SW 1271 (cell line): ENCODE measurements around the gene MYBPC1.
"Not testable (repeated sequence)": the region's sequence is repeated elsewhere in the genome, so short reads cannot be mapped to it uniquely, and the experiment has no call there.

Source experiments
- DNase-seq, 2 experiments: peaks; one replicate each; lab custom pipeline; 2025; lab: John Stamatoyannopoulos, UW

MYBPC1 gene

DNA sequence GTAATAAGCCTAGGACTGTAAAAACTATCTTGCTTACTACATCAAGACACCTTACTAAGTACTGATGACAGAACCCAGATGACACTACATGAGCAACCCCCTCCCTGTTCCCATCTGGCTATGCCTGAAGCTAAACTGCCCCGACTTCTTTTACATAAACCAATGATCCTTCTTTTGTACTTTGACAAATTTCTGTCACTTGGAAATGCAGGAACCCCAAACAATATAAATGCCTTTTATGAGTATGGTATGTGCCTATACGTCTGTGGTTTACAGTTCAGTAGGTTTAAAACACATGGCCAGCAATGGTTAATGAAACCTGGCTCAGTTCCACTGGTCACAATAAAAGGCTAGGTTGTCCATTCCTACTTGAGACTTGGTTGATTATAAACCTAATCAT is 138.4 kb downstream of the MYBPC1 start:
- no peak for DNase-seq

- not testable (repeated sequence) for DNase-seq
These were observed 139.7 kb downstream of the MYBPC1 start for GRCh38 chr12:101734482-101734881.
